Loucy (cell line): ENCODE results near the gene OR8H3.

Experiments
- H2AFZ ChIP-seq: fragments of 200-600 bp; sonication (generic); 2 replicates; pipeline ENCODE4 v1.6.0; 2016; ENCODE audit warnings: antibody characterized with exemption, mild to moderate bottlenecking, low read length, moderate library complexity
- H3F3A ChIP-seq: fragments of 200-600 bp; 2 replicates; pipeline ENCODE4 v1.6.0; 2016; ENCODE audit warnings: antibody characterized with exemption, low read depth, mild to moderate bottlenecking
- H3K27me3 ChIP-seq: fragments of 200-600 bp; sonication (generic); 2 replicates; pipeline ENCODE4 v1.6.1; 2014; ENCODE audit warnings: low read length, mild to moderate bottlenecking; ENCODE audit not compliant: insufficient read depth, poor library complexity, severe bottlenecking
- H3K36me3 ChIP-seq: fragments of 200-600 bp; sonication (generic); 2 replicates; pipeline ENCODE4 v1.6.1; 2016; ENCODE audit warnings: low read length; ENCODE audit not compliant: insufficient read depth
- H3K4me1 ChIP-seq: fragments of 200-600 bp; sonication (generic); 2 replicates; pipeline ENCODE4 v1.5.1; 2014; ENCODE audit warnings: low read length, mild to moderate bottlenecking; ENCODE audit not compliant: insufficient read depth, poor library complexity, severe bottlenecking
- H3K4me2 ChIP-seq: fragments of 200-600 bp; sonication (generic); 2 replicates; pipeline ENCODE4 v1.6.0; 2014; ENCODE audit warnings: antibody characterized with exemption, low read length, low read depth, mild to moderate bottlenecking; ENCODE audit not compliant: poor library complexity, severe bottlenecking
- H3K4me3 ChIP-seq: fragments of 200-600 bp; sonication (generic); 2 replicates; pipeline ENCODE4 v1.5.1; 2014; ENCODE audit warnings: low read length, mild to moderate bottlenecking, mixed read lengths; ENCODE audit not compliant: poor library complexity, severe bottlenecking
- H3K79me2 ChIP-seq: fragments of 200-600 bp; sonication (generic); 2 replicates; pipeline ENCODE4 v1.6.1; 2014; ENCODE audit warnings: low read length; ENCODE audit not compliant: insufficient read depth
- H3K9ac ChIP-seq: fragments of 200-600 bp; sonication (generic); 2 replicates; pipeline ENCODE4 v1.6.0; 2014; ENCODE audit warnings: mild to moderate bottlenecking, low read depth, low read length, moderate library complexity; ENCODE audit not compliant: poor library complexity, severe bottlenecking
- H3K9me2 ChIP-seq: fragments of 200-600 bp; sonication (generic); replicated peaks from 2 replicates; pipeline ENCODE4 v1.6.1; 2016; ENCODE audit warnings: low read depth, low read length, mixed read lengths
- H3K9me3 ChIP-seq: fragments of 200-600 bp; sonication (generic); 2 replicates; pipeline ENCODE4 v1.6.1; 2014; ENCODE audit warnings: mild to moderate bottlenecking, antibody characterized with exemption, low read length, low read depth; ENCODE audit not compliant: insufficient read depth
- H4K20me1 ChIP-seq: fragments of 200-600 bp; sonication (generic); 2 replicates; pipeline ENCODE4 v1.6.0; 2014; ENCODE audit warnings: antibody characterized with exemption, low read length, mild to moderate bottlenecking; ENCODE audit not compliant: insufficient read depth, poor library complexity, severe bottlenecking
- EZH2phosphoT487 ChIP-seq: fragments of 200-600 bp; IDR thresholded peaks from 2 replicates; pipeline ENCODE4 v1.6.1; 2018; ENCODE audit warnings: antibody characterized with exemption, mild to moderate bottlenecking, moderate library complexity, borderline replicate concordance

Gene OR8H3

DNA sequence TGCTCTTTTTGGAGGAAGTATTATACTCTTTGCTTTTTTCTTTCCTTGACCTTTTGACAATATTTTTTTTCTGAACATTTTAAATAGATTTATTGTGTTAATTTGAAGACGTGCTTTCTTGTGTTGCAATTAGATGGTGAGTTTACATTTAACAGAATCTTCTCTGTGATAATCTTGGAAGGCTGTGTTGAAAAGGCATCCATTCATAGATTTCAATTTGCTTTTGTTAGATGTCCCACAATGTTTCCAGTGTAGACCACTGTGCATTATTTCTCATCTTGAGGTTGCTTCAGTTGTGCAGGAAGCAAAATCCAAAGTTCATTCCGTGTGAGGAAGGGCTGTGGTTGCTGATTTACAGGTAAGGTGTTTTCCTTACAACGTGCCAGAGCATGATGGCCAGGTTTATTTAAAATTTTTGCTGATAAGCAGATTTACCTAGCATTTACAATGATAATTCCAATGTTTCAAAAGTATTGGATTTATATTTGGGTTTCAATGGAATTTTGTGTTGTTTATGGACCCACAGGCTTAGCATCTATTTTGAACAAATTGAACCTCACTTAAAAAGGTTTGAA is 50.2 kb downstream of the OR8H3 start:
- no peaks in the 10 kb centered on the region for H3K4me1 ChIP-seq
- H3K9ac ChIP-seq, result no peak overlapping the region

More for the DNA sequence above, 50.2 kb downstream of the OR8H3 start:
- Histone ChIP-seq H3K27me3 (no peaks in the 10 kb centered on the region), H3K9me3 (no peaks in the 10 kb centered on the region), H3K9me2 (no peaks in the 10 kb centered on the region), H3K4me3 (no peak overlapping the region), H3K79me2 (no peaks in the 10 kb centered on the region), H3K36me3 (no peaks in the 10 kb centered on the region), H2AFZ (no peak overlapping the region), H4K20me1 (no peaks in the 10 kb centered on the region), H3F3A (no peaks in the 10 kb centered on the region), H3K4me2 (no peak overlapping the region)
- TF ChIP-seq EZH2phosphoT487, result no peak
